GM12874 (cell line): ENCODE data around the gene RNF10.

Experiments used
- TF ChIP-seq, protein P1 (sequence below): IDR thresholded peaks from 2 replicates; pipeline ENCODE4 v1.5.1; 2011; ENCODE audit warnings: low read depth, mild to moderate bottlenecking, control low read depth, low read length, moderate library complexity; ENCODE audit not compliant: insufficient read depth

The RNF10 gene

GRCh38 chr12:120586206-120586605 lies 52.0 kb downstream of the RNF10 start:
- TF ChIP-seq, protein P1, sequence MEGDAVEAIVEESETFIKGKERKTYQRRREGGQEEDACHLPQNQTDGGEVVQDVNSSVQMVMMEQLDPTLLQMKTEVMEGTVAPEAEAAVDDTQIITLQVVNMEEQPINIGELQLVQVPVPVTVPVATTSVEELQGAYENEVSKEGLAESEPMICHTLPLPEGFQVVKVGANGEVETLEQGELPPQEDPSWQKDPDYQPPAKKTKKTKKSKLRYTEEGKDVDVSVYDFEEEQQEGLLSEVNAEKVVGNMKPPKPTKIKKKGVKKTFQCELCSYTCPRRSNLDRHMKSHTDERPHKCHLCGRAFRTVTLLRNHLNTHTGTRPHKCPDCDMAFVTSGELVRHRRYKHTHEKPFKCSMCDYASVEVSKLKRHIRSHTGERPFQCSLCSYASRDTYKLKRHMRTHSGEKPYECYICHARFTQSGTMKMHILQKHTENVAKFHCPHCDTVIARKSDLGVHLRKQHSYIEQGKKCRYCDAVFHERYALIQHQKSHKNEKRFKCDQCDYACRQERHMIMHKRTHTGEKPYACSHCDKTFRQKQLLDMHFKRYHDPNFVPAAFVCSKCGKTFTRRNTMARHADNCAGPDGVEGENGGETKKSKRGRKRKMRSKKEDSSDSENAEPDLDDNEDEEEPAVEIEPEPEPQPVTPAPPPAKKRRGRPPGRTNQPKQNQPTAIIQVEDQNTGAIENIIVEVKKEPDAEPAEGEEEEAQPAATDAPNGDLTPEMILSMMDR, result no peak

DNA sequence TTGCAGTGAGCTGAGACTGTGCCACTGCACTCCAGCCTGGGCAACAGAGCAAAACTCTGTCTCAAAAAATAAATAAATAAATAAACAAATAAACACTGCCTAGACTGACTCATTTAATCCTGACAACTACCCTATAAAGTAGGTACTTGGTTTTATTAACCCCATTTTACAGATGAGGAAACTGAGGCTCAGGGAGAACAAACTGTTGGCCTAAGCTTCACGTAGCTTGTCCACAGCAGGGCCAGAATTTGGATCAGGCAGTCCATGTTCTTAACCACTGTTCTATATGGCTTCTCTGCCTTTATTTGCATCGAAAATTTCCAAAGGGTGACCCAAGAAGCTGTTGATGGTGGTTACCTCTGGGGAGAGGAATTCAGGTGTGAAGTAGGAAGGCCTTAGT lies 52.7 kb downstream of the RNF10 start:
- TF ChIP-seq, protein P1, result no peak

DNA sequence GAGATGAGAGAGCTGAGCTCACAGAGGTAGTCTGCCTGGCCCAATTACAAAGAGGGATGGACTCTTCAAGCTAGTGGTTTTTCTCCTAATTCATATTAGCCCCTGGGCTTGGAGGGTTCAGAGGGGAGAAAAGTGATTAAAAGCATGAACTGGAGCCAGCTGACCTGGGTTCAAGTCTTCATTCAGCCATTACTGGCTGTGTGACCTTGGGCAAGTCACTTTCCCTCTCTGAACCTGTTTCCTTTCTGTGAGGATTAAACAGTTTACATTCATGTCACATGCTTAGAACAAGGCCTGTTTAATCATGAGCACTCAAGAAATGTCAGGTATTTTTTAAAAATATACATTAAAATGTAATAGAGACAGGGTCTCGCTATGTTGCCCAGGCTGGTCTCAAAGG lies 54.2 kb downstream of the RNF10 start:
- TF ChIP-seq, protein P1, result no peak

DNA sequence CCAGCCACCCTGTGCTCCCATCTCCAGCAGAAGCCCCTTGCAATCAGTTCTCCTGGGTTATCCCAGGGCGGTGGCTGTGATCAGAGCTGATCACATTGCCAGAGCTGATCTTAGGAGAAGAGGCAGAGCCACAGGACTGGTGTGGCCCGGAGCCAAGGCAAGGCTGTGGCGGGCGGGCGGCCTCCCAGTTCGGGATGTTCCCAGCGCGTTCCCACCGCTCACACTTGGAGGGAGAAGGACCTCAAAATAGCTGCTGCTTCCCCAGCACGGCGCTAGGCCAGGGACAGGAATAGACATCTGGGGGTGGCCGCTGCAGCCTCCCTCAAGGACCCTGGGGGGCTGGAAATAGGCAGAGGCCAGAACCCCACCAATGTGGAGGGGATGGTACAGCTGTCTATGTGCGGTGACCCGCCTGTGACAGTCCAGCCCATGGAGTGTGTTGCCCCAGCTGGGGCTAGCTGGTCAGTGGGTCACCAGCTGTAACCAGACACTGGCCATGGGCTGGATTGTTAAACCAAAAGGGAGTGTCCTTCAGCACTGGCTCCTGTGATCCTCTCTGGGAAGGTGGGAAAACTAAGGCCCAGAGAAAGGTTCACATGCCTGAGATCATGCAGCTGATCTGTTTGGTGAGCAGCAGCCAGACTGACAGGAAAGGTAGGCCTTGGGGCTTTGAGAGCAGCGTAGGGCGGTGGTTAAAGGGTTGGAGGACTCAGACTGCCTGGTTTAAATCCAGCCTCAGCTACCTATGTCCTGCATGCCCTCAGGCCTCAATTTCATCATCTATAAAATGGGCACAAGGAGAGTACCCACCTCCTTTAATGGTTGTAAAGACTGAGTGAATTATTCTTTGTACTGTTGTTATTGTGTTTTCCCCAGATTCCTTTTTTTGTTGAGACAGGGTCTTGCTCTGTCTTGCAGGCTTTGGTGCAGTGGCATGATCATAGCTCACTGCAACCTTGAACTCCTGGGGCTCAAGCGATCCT lies 55.1 kb downstream of the RNF10 start:
- TF ChIP-seq, protein P1, result no peak

DNA sequence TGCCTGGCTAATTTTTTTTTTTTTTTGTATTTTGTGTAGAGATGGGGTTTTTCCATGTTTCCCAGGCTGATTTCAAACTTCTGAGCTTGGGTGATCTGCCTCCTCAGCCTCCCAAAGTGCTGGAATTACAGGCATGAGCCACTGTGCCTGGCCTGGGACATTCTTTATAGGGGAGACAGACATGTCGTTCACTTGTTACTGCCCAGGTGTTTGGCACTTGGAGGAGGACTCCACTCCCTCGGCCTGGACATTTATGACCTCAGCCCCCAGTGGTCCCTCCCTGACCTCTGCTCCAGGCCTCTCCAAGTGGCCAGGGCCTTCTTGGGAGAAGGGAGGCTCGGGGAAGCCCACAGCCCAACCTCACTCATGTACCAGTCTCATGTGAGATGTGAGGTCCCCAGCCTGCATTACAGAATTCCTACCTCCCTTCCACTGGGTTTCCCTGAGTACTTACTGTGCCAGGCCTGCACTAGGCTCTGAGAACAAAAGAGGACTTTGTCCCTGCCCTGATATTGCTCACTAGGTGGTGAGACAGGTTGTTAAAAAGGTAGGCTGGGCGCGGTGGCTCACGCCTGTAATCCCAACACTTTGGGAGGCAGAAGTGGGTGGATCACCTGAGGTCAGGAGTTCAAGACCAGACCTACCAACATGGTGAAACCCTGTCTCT lies 56.7 kb downstream of the RNF10 start:
- TF ChIP-seq, protein P1, result no peak

GRCh38 chr12:120592121-120593049 lies 58.2 kb downstream of the RNF10 start:
- TF ChIP-seq, protein P1, result no peak
